K562 (cell line): ENCODE results near the gene BNIPL. TPM values are rescaled to one million over a fixed set of nuclear protein-coding genes. Genes with fewer than 3 reads are reported as not detected.

Experiments used
- BRF2 ChIP-seq: IDR thresholded peaks from 3 replicates; pipeline ENCODE4 v1.6.1; 2011; ENCODE audit warnings: borderline replicate concordance, mild to moderate bottlenecking; ENCODE audit not compliant: insufficient read length, insufficient read depth
- ELF1 ChIP-seq: fragments of 200-800 bp; sonication (Bioruptor generic); IDR thresholded peaks from 2 replicates; pipeline ENCODE4 v1.6.1; 2016; ENCODE audit warnings: missing genetic modification characterization, missing compliant biosample characterization
- HCFC1 ChIP-seq: IDR thresholded peaks from 2 replicates; pipeline ENCODE4 v1.6.1; 2012; ENCODE audit warnings: low read depth, low read length, improper control_type of control experiment
- HNRNPLL ChIP-seq: fragments of 200-400 bp; formaldehyde crosslinking; IDR thresholded peaks from 2 replicates; pipeline ENCODE4 v1.6.1; 2017; ENCODE audit warnings: low read length, low read depth, mild to moderate bottlenecking; ENCODE audit not compliant: poor library complexity, severe bottlenecking
- KDM4B ChIP-seq, 2 experiments: fragments of 450-650 bp in 1 of 2; sonication (generic) in 1 of 2; IDR thresholded peaks; 2 replicates each; pipeline ENCODE4 v1.6.1; 2016 to 2017; ENCODE audit warnings: borderline replicate concordance in 2 of 2, antibody characterized with exemption in 1 of 2, low read depth in 1 of 2, mild to moderate bottlenecking in 1 of 2
- MEIS2 ChIP-seq: fragments of 450-650 bp; IDR thresholded peaks from 2 replicates; pipeline ENCODE4 v1.6.1; 2014; ENCODE audit warnings: mild to moderate bottlenecking; ENCODE audit not compliant: partially characterized antibody
- MTA1 ChIP-seq: fragments of 450-650 bp; IDR thresholded peaks from 2 replicates; pipeline ENCODE4 v1.6.1; 2017; ENCODE audit warnings: borderline replicate concordance
- RBM14 ChIP-seq: fragments of 200-400 bp; formaldehyde crosslinking; IDR thresholded peaks from 2 replicates; pipeline ENCODE4 v1.6.1; 2018; ENCODE audit warnings: low read depth, mild to moderate bottlenecking, low read length, moderate library complexity, borderline replicate concordance; ENCODE audit not compliant: insufficient read depth
- RBM39 ChIP-seq: fragments of 200-400 bp; formaldehyde crosslinking; optimal IDR thresholded peaks from 2 replicates; pipeline ENCODE3; 2018; ENCODE audit warnings: low read depth, low read length
- SMAD4 ChIP-seq: fragments of 250-450 bp; sonication (Bioruptor Pico); conservative IDR thresholded peaks from 2 replicates; pipeline ENCODE4 v1.8.0; 2021; ENCODE audit warnings: inconsistent platforms, mild to moderate bottlenecking, moderate library complexity
- TAF9B ChIP-seq: fragments of 450-650 bp; IDR thresholded peaks from 2 replicates; pipeline ENCODE4 v1.6.1; 2018; ENCODE audit warnings: mild to moderate bottlenecking; ENCODE audit not compliant: partially characterized antibody
- TFAM ChIP-seq: fragments of 250-450 bp; sonication (Bioruptor Pico); conservative IDR thresholded peaks from 2 replicates; pipeline ENCODE4 v1.5.0; 2021; ENCODE audit warnings: mild to moderate bottlenecking, moderate library complexity
- ZBTB33 ChIP-seq: sonication (generic); formaldehyde crosslinking; IDR thresholded peaks from 2 replicates; pipeline ENCODE4 v1.8.1; 2023; ENCODE audit warnings: mild to moderate bottlenecking, missing genetic modification reagents
- ZNF165 ChIP-seq: fragments of 250-450 bp; sonication (Bioruptor Pico); IDR thresholded peaks from 2 replicates; pipeline ENCODE4 v1.4.0; 2020; ENCODE audit warnings: borderline replicate concordance
- ZNF407 ChIP-seq: fragments of 450-650 bp; IDR thresholded peaks from 2 replicates; pipeline ENCODE4 v1.6.1; 2016; ENCODE audit warnings: low read depth
- ZNF561 ChIP-seq: fragments of 450-650 bp; formaldehyde crosslinking; conservative IDR thresholded peaks from 2 replicates; pipeline ENCODE4 v1.4.0; 2020; ENCODE audit warnings: mild to moderate bottlenecking, moderate library complexity
- polyA plus RNA-seq, 8 experiments: library from polyadenylated mRNA; depleted of rRNA in 4 of 8; stranded (reverse) in 5 of 8; unstranded in 3 of 8; fragments of >200 nt; fragmentation: Nextera tagmentation in 2 of 8; fragmentation: Illumina TruSeq in 1 of 8; extraction: Ambion mirVana in 2 of 8; extraction: Trizol in 1 of 8; gene quantifications; 2 replicates each; pipeline versions ENCODE4 v1.2.1 to v1.2.3, GENCODE V29; 2011 to 2014; ENCODE audit warnings: inconsistent platforms in 1 of 8, missing spikeins in 1 of 8
- total RNA-seq, 7 experiments: library from RNA; depleted of rRNA in 6 of 7; stranded (reverse); fragments of >200 nt in 6 of 7; fragmentation: Illumina TruSeq in 2 of 7; extraction: Trizol in 2 of 7; gene quantifications; 2 replicates each; pipeline versions ENCODE4 v1.2.1 to v1.2.3, GENCODE V29; 2011 to 2021; ENCODE audit warnings: low replicate concordance in 1 of 7

Gene BNIPL
- total and polyA plus RNA-seq, 9 of the 15 experiments (the other 6 are each of a cell fraction or from before 2014, with no cell fraction given), result 0.08 to 1.4 (median 0.68) TPM

- peak; percentile 75 for TF ChIP-seq ZNF407
- TF ChIP-seq ELF1 (tag), result peak; percentile 99
- no peak for TF ChIP-seq KDM4B (IDR thresholded peaks at IDR 0.05; ENCODE audit: borderline replicate concordance in 2 of 2, low read depth in 1 of 2)
- TF ChIP-seq ZNF165 (CRISPR knock-in tag), result no peak
- TF ChIP-seq RBM39, result peak; percentile 88
- TF ChIP-seq ZBTB33 (CRISPR knock-in tag), result peak; percentile 32; the same call in 1 of the 2 replicates
- peak; percentile 95 for TF ChIP-seq HNRNPLL
- peak; percentile 31 for TF ChIP-seq MEIS2
- TF ChIP-seq BRF2, result no peak
- peak; percentile 89 for TF ChIP-seq MTA1
- TF ChIP-seq ZNF561 (CRISPR knock-in tag), result no peak
- TF ChIP-seq SMAD4 (CRISPR knock-in tag), result peak; percentile 97
- peak; percentile 49 for TF ChIP-seq HCFC1
- TF ChIP-seq TFAM, result no peak
- peak; percentile 97 for TF ChIP-seq TAF9B
- no peak for TF ChIP-seq RBM14
Measured at GRCh38 chr1:151070474-151071276, 34.3 kb downstream of the BNIPL start, which contains the start of gene GABPB2 (continued).
